Left ventricle myocardium inferior (tissue), 1 donor: ENCODE data around the gene ZNF609. TPM values are rescaled to one million over a fixed set of nuclear protein-coding genes. Genes with fewer than 3 reads are reported as not detected.

Source experiments
- DNase-seq: peaks from one replicate; pipeline ENCODE4 v3.0.0-alpha.2; 2020
- H3K27ac ChIP-seq: fragments of 200-600 bp; replicated peaks from 2 replicates; pipeline ENCODE4 v1.8.0; 2021
- H3K27me3 ChIP-seq: fragments of 200-600 bp; 2 replicates; pipeline ENCODE4 v1.8.0; 2021; ENCODE audit warnings: low read depth
- H3K36me3 ChIP-seq: fragments of 200-600 bp; 2 replicates; pipeline ENCODE4 v1.8.0; 2021
- H3K4me1 ChIP-seq: fragments of 200-600 bp; 2 replicates; pipeline ENCODE4 v1.8.0; 2021
- H3K4me3 ChIP-seq: fragments of 200-600 bp; 2 replicates; pipeline ENCODE4 v1.8.0; 2021; ENCODE audit warnings: mild to moderate bottlenecking, moderate library complexity
- H3K9me3 ChIP-seq: fragments of 200-600 bp; replicated peaks from 2 replicates; pipeline ENCODE4 v1.8.0; 2021
- CTCF ChIP-seq: fragments of 200-600 bp; IDR thresholded peaks from 2 replicates; pipeline ENCODE4 v1.8.0; 2021; ENCODE audit warnings: antibody characterized with exemption, mild to moderate bottlenecking, borderline replicate concordance
- intact Hi-C: fragments of 100-400 bp; cut with micrococcal nuclease; formaldehyde crosslinking; loops from one replicate; pipeline ENCODE4 v1.11.0; 2022
- total RNA-seq: library from RNA; stranded (reverse); fragmentation: NEBNext Ultra II Directional; extraction: Animal tissue kit (Norgen Biotek cat#: 25700); gene quantifications from one replicate; pipeline ENCODE4 v1.2.1, GENCODE V29; 2021
- donor health status: DM: no; HTN: yes; CAD: no; lungs with severe emphysema.

Gene ZNF609
- total RNA-seq, 1 donor from 2014 or later: 14.7 TPM

GRCh38 chr15:64571857-64572291, 111.5 kb downstream of the ZNF609 start:
- Histone ChIP-seq H3K4me1 (peaks cover 23% of the 10 kb centered on the region), H3K36me3 (no peaks in the 10 kb centered on the region), H3K4me3 (no peak overlapping the region), H3K9me3 (no peaks in the 10 kb centered on the region), H3K27ac (no peak overlapping the region), H3K27me3 (no peaks in the 10 kb centered on the region)
- DNase-seq: no peak
- intact Hi-C loops: no loop called here
- TF ChIP-seq CTCF: no peak

GRCh38 chr15:64572856-64573255, 112.5 kb downstream of the ZNF609 start:
- no peaks in the 10 kb centered on the region for H3K9me3 ChIP-seq
- no peak for DNase-seq
- peaks cover 21% of the 10 kb centered on the region for H3K4me1 ChIP-seq
- H3K27ac ChIP-seq: no peak overlapping the region
- intact Hi-C loops: no loop called here
- H3K4me3 ChIP-seq: no peak overlapping the region
- no peaks in the 10 kb centered on the region for H3K36me3 ChIP-seq
- no peaks in the 10 kb centered on the region for H3K27me3 ChIP-seq
- TF ChIP-seq CTCF: no peak

- Histone ChIP-seq H3K36me3 (no peaks in the 10 kb centered on the region), H3K9me3 (peaks cover 2% of the 10 kb centered on the region), H3K27me3 (no peaks in the 10 kb centered on the region), H3K27ac (no peak overlapping the region), H3K4me1 (peaks cover 21% of the 10 kb centered on the region), H3K4me3 (no peak overlapping the region)
- TF ChIP-seq CTCF: no peak
- intact Hi-C loops: no loop called here
- no peak for DNase-seq
Observed at GRCh38 chr15:64574301-64575017, 114.1 kb downstream of the ZNF609 start.

GRCh38 chr15:64580696-64581407, 120.5 kb downstream of the ZNF609 start:
- Histone ChIP-seq H3K27me3 (no peaks in the 10 kb centered on the region), H3K4me3 (no peak overlapping the region), H3K36me3 (no peaks in the 10 kb centered on the region), H3K9me3 (peaks cover 25% of the 10 kb centered on the region), H3K4me1 (peaks cover 10% of the 10 kb centered on the region), H3K27ac (no peak overlapping the region)
- no peak for TF ChIP-seq CTCF
- DNase-seq: no peak
- intact Hi-C loops: no loop called here

GRCh38 chr15:64581408-64581761, 121.0 kb downstream of the ZNF609 start:
- H3K4me1 ChIP-seq: peaks cover 14% of the 10 kb centered on the region
- H3K36me3 ChIP-seq: no peaks in the 10 kb centered on the region
- H3K4me3 ChIP-seq: no peak overlapping the region
- H3K27ac ChIP-seq: no peak overlapping the region
- no peak for TF ChIP-seq CTCF
- intact Hi-C loops: no loop called here
- H3K27me3 ChIP-seq: no peaks in the 10 kb centered on the region
- H3K9me3 ChIP-seq: peaks cover 25% of the 10 kb centered on the region
- no peak for DNase-seq
